T-helper 17 cell (primary cell): ENCODE data around the gene YLPM1. TPM values are rescaled to one million over a fixed set of nuclear protein-coding genes. Genes with fewer than 3 reads are reported as not detected.
A peak's percentile ranks its signal among the peaks of the same experiment; 100 is the strongest.
"Not testable (repeated sequence)": the region's sequence is repeated elsewhere in the genome, so short reads cannot be mapped to it uniquely, and the experiment has no call there.

Experiments used
- ATAC-seq: fragments of 150-1000 bp; cut with Tn5 transposase; 2 replicates; pipeline ENCODE4 v1.10.0; 2021; ENCODE audit warnings: mild to moderate bottlenecking, moderate library complexity
- DNase-seq, 3 donors: peaks; one replicate each; pipeline versions ENCODE4 v3.0.0 to v3.0.0-alpha.2; 2020 to 2021
- H3K9me3 ChIP-seq: one replicate; pipeline ENCODE4 v1.7.0; 2013; ENCODE audit warnings: low read length, mild to moderate bottlenecking; ENCODE audit not compliant: control insufficient read depth, poor library complexity, severe bottlenecking
- H3K27ac Mint-ChIP-seq: one replicate; pipeline ENCODE4 v1.8.0; 2022; ENCODE audit warnings: mild to moderate bottlenecking, moderate library complexity, mixed read lengths
- H3K27me3 Mint-ChIP-seq: one replicate; pipeline ENCODE4 v1.8.0; 2022; ENCODE audit warnings: mixed read lengths
- H3K36me3 Mint-ChIP-seq: one replicate; pipeline ENCODE4 v1.8.0; 2022; ENCODE audit warnings: low read depth, mixed read lengths
- H3K4me1 Mint-ChIP-seq: one replicate; pipeline ENCODE4 v1.8.0; 2022; ENCODE audit warnings: mild to moderate bottlenecking, mixed read lengths
- H3K4me3 Mint-ChIP-seq: one replicate; pipeline ENCODE4 v1.8.0; 2022; ENCODE audit warnings: mild to moderate bottlenecking, moderate library complexity, mixed read lengths
- total RNA-seq, 4 donors: library from RNA in 2 of 4; stranded (reverse) in 2 of 4; gene quantifications; one replicate each; pipeline ENCODE4 v1.2.3 and lab custom pipeline; 2022 to 2026

Gene YLPM1
- total RNA-seq, 2 donors from 2014 or later = 90.2 to 90.9 TPM

DNA sequence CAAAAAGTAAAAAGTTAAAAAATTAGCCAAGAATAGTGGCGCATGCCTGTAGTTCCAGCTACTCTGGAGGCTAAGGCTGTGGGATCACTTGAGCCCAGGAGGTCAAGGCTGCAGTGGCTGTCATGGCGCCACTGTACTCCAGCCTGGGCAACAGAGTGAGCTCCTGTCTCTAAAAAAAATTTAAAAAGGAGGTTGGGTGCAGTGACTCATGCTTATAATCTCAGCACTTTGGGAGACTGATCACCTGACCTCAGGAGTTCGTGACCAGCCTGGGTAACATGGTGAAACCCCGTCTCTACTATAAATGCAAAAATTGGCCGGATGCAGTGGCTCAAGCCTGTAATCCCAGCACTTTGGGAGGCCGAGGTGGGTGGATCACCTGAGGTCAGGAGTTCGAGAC lies 8.2 kb upstream of the YLPM1 start:
- Mint-ChIP-seq H3K4me3 (no peak overlapping the region), H3K4me1 (no peaks in the 10 kb centered on the region), H3K27me3 (no peaks in the 10 kb centered on the region), H3K27ac (no peak overlapping the region), H3K36me3 (peaks cover 5% of the 10 kb centered on the region)
- peaks cover 4% of the 10 kb centered on the region for H3K9me3 ChIP-seq
- DNase-seq (no peak), ATAC-seq (no peak)

- no peak overlapping the region for H3K4me3 Mint-ChIP-seq
- ATAC-seq (no peak), DNase-seq (no peak)
- H3K27me3 Mint-ChIP-seq = no peaks in the 10 kb centered on the region
- no peak overlapping the region for H3K27ac Mint-ChIP-seq
- peaks cover 4% of the 10 kb centered on the region for H3K9me3 ChIP-seq
- H3K4me1 Mint-ChIP-seq = no peaks in the 10 kb centered on the region
- peaks cover 5% of the 10 kb centered on the region for H3K36me3 Mint-ChIP-seq
These were observed 6.8 kb upstream of the YLPM1 start for GRCh38 chr14:74756326-74756725.

DNA sequence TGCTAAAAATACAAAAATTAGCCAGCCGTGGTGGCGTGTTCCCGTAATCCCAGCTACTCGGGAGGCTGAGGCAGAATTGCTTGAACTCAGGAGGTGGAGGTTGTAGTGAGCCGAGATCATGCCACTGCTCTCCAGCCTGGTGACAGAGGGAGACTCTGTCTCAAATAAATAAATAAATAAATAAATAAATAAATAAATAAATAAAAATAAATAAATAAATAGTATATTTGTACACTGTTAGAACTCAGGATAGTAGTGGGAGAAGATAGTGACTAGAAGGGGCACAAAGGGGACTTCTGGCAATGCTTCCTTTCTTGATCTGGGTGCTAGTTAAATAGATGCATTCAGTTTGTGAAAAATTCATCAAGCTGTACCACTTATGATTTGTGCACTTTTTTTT lies 4.6 kb upstream of the YLPM1 start:
- not testable (repeated sequence) for H3K36me3 Mint-ChIP-seq, H3K9me3 ChIP-seq, H3K27me3 Mint-ChIP-seq, DNase-seq, H3K27ac Mint-ChIP-seq, H3K4me1 Mint-ChIP-seq, ATAC-seq, H3K4me3 Mint-ChIP-seq

DNA sequence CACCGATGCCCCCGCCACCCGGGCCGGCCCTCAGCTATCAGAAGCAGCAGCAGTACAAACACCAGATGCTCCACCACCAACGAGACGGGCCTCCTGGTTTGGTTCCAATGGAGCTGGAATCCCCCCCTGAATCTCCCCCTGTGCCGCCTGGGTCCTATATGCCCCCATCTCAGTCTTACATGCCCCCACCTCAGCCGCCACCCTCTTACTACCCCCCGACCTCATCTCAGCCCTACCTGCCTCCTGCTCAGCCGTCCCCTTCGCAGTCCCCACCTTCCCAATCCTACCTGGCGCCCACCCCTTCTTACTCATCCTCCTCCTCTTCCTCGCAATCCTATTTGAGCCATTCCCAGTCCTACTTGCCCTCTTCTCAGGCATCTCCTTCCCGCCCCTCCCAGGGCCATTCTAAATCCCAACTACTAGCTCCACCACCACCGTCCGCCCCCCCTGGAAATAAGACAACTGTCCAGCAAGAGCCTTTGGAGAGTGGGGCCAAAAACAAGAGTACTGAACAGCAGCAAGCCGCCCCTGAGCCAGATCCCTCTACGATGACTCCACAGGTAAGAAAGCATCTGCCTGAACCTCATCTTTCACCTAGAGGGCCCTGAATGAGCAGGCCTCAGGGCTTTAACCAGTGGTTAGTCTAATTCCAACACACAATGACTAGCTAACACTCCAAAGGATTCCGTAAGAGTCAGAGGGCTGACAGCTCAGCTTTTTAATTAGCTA lies 851 bp downstream of the YLPM1 start:
- H3K9me3 ChIP-seq = no peaks in the 10 kb centered on the region
- peaks cover 42% of the 10 kb centered on the region for H3K4me1 Mint-ChIP-seq
- peaks cover 5% of the 10 kb centered on the region for H3K36me3 Mint-ChIP-seq
- no peaks in the 10 kb centered on the region for H3K27me3 Mint-ChIP-seq
- H3K27ac Mint-ChIP-seq = peak overlapping the region; percentile 97
- DNase-seq (no peak), ATAC-seq (no peak)
- peak overlapping the region; percentile 99 for H3K4me3 Mint-ChIP-seq

GRCh38 chr14:74765721-74766120 lies 2.6 kb downstream of the YLPM1 start:
- no peaks in the 10 kb centered on the region for H3K27me3 Mint-ChIP-seq
- H3K4me1 Mint-ChIP-seq = peaks cover 49% of the 10 kb centered on the region
- DNase-seq (no peak), ATAC-seq (no peak)
- no peaks in the 10 kb centered on the region for H3K9me3 ChIP-seq
- peaks cover 6% of the 10 kb centered on the region for H3K36me3 Mint-ChIP-seq
- H3K4me3 Mint-ChIP-seq = peak overlapping the region; percentile 99
- peak overlapping the region; percentile 97 for H3K27ac Mint-ChIP-seq

- peaks cover 39% of the 10 kb centered on the region for H3K4me1 Mint-ChIP-seq
- H3K27ac Mint-ChIP-seq = peak overlapping the region; percentile 80
- no peak overlapping the region for H3K4me3 Mint-ChIP-seq
- no peak for ATAC-seq
- peaks cover 7% of the 10 kb centered on the region for H3K36me3 Mint-ChIP-seq
- no peak for DNase-seq
- H3K27me3 Mint-ChIP-seq = no peaks in the 10 kb centered on the region
- H3K9me3 ChIP-seq = no peaks in the 10 kb centered on the region
These were observed 8.3 kb downstream of the YLPM1 start for GRCh38 chr14:74771399-74771798.

DNA sequence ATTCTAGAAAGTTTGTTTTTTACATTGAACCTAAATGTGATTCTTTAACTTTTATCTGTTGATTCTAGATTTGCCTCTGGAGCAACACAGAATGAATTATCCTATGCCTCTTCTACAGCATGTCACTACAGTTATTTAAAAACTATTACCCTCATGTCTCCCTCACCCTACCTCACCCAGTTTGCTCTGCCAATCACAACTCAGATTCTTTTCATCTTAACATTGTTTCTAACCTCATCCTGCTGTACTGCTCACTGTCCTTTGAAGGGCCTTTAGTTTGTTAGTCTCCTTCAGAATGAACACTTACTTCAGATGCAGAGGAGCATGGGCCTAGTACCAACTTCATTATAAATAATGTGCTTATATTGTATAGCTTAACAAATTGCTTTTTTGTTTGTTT lies 21.5 kb downstream of the YLPM1 start:
- peak overlapping the region; percentile 65 for H3K27ac Mint-ChIP-seq
- ATAC-seq = peak; percentile 69
- no peak for DNase-seq
- H3K4me1 Mint-ChIP-seq = peaks cover 22% of the 10 kb centered on the region
- no peaks in the 10 kb centered on the region for H3K9me3 ChIP-seq
- H3K4me3 Mint-ChIP-seq = no peak overlapping the region
- peaks cover 12% of the 10 kb centered on the region for H3K36me3 Mint-ChIP-seq
- H3K27me3 Mint-ChIP-seq = no peaks in the 10 kb centered on the region

- Mint-ChIP-seq H3K27me3 (no peaks in the 10 kb centered on the region), H3K27ac (peak overlapping the region; percentile 65), H3K36me3 (peaks cover 12% of the 10 kb centered on the region), H3K4me3 (no peak overlapping the region), H3K4me1 (peaks cover 22% of the 10 kb centered on the region)
- ATAC-seq = no peak
- H3K9me3 ChIP-seq = no peaks in the 10 kb centered on the region
- no peak for DNase-seq
These were observed 22.0 kb downstream of the YLPM1 start for GRCh38 chr14:74785056-74785613.

GRCh38 chr14:74786796-74787315 lies 23.7 kb downstream of the YLPM1 start:
- Mint-ChIP-seq H3K27me3 (no peaks in the 10 kb centered on the region), H3K4me3 (peak overlapping the region; percentile 41), H3K36me3 (peaks cover 7% of the 10 kb centered on the region), H3K27ac (no peak overlapping the region), H3K4me1 (peaks cover 19% of the 10 kb centered on the region)
- H3K9me3 ChIP-seq = no peaks in the 10 kb centered on the region
- ATAC-seq (no peak), DNase-seq (no peak)

DNA sequence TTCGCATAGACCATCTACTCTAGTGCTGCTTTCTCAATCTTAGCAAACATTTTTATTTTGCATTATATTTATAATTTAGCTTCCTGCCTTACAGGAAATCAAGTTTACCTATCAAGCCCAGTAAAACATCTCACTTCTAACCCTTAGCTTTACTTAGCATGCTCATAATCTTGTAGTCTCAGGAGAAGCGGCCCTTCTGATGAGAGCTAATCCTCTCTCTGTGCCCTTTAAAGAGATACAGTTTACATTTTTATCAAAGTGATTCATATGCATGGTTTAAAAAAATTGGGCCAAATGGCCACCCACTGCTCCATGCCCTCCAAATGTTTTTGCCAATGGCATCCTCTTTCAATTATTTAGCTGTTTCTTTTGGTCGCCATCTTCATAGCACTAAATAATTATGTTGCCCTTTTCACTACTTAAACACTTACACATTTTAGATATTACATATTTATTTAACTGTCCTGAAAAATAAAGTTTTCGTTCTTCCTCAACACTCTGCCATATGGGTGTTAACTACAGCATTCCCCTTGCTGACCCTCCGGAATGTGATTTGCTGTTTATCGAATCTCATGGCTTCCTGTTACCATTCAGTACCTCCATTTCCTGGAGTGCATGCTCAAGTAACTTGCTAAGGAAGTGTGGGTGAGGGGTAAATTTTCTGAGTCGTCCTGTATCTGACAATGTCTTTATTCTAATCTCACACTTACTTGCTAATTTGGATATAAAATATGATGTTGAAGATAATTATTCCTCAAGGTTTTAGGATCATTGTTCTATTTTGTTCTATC lies 29.3 kb downstream of the YLPM1 start:
- peak overlapping the region; percentile 79 for H3K4me3 Mint-ChIP-seq
- peak overlapping the region; percentile 81 for H3K27ac Mint-ChIP-seq
- ATAC-seq (peak; percentile 75), DNase-seq (no peak)
- peaks cover 41% of the 10 kb centered on the region for H3K4me1 Mint-ChIP-seq
- peaks cover 8% of the 10 kb centered on the region for H3K36me3 Mint-ChIP-seq
- no peaks in the 10 kb centered on the region for H3K27me3 Mint-ChIP-seq
- H3K9me3 ChIP-seq = no peaks in the 10 kb centered on the region

- ATAC-seq (no peak), DNase-seq (no peak)
- H3K4me3 Mint-ChIP-seq = peak overlapping the region; percentile 79
- H3K9me3 ChIP-seq = no peaks in the 10 kb centered on the region
- peak overlapping the region; percentile 83 for H3K27ac Mint-ChIP-seq
- peaks cover 44% of the 10 kb centered on the region for H3K4me1 Mint-ChIP-seq
- peaks cover 12% of the 10 kb centered on the region for H3K36me3 Mint-ChIP-seq
- no peaks in the 10 kb centered on the region for H3K27me3 Mint-ChIP-seq
These were observed 30.5 kb downstream of the YLPM1 start for GRCh38 chr14:74793506-74794155.

GRCh38 chr14:74794947-74795346 lies 31.8 kb downstream of the YLPM1 start:
- H3K27ac Mint-ChIP-seq = peak overlapping the region; percentile 83
- H3K9me3 ChIP-seq = no peaks in the 10 kb centered on the region
- H3K4me1 Mint-ChIP-seq = peaks cover 51% of the 10 kb centered on the region
- peaks cover 17% of the 10 kb centered on the region for H3K36me3 Mint-ChIP-seq
- no peaks in the 10 kb centered on the region for H3K27me3 Mint-ChIP-seq
- H3K4me3 Mint-ChIP-seq = no peak overlapping the region
- DNase-seq (no peak), ATAC-seq (no peak)

DNA sequence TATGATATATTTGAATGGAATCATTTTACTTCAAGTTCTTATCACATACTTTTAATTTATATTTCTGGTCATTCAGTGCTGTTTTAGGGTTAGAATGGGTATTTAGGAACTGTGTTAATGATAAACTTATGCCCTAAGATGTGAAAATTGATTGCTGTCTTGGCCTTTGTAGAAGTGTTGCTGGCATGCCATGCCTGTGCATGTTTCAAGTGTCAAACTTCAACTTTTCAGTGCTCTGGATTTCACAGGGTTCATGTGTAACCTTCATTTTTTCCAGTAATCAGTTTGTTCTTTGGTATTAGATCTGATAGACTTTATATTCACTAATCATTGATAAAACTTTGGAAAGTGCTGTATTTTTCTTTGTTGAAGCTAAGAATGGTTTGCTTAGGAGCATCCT lies 36.6 kb downstream of the YLPM1 start:
- H3K9me3 ChIP-seq = no peaks in the 10 kb centered on the region
- H3K4me1 Mint-ChIP-seq = peaks cover 36% of the 10 kb centered on the region
- no peaks in the 10 kb centered on the region for H3K27me3 Mint-ChIP-seq
- DNase-seq = no peak
- ATAC-seq = no peak
- H3K36me3 Mint-ChIP-seq = peaks cover 27% of the 10 kb centered on the region
- H3K27ac Mint-ChIP-seq = peak overlapping the region; percentile 66
- H3K4me3 Mint-ChIP-seq = no peak overlapping the region
